Smooth muscle cell (in vitro differentiated cells): ENCODE results near the gene ZNF385D. TPM values are rescaled to one million over a fixed set of nuclear protein-coding genes. Genes with fewer than 3 reads are reported as not detected.

Experiments
- DNase-seq: peaks from one replicate; lab custom pipeline; 2025; ENCODE audit not compliant: unreplicated experiment; lab: John Stamatoyannopoulos, UW
- H2AFZ ChIP-seq: fragments of 200-600 bp; sonication (generic); 2 replicates; pipeline ENCODE4 v1.6.0; 2016; ENCODE audit warnings: antibody characterized with exemption, low read depth, mild to moderate bottlenecking
- H3F3A ChIP-seq: fragments of 200-600 bp; sonication (generic); 2 replicates; pipeline ENCODE4 v1.6.0; 2017; ENCODE audit warnings: antibody characterized with exemption, low read depth
- H3K27ac ChIP-seq: fragments of 200-600 bp; sonication (generic); 2 replicates; pipeline ENCODE4 v1.5.1; 2016; ENCODE audit warnings: low read depth, mild to moderate bottlenecking
- H3K27me3 ChIP-seq: fragments of 200-600 bp; sonication (generic); 2 replicates; pipeline ENCODE4 v1.6.1; 2016; ENCODE audit warnings: low read depth, mild to moderate bottlenecking
- H3K36me3 ChIP-seq: fragments of 200-600 bp; sonication (generic); 2 replicates; pipeline ENCODE4 v1.5.1; 2016; ENCODE audit warnings: low read depth
- H3K4me1 ChIP-seq: fragments of 200-600 bp; sonication (generic); 2 replicates; pipeline ENCODE4 v1.5.1; 2016; ENCODE audit warnings: low read depth
- H3K4me2 ChIP-seq: fragments of 200-600 bp; sonication (generic); 2 replicates; pipeline ENCODE4 v1.6.0; 2016; ENCODE audit warnings: mild to moderate bottlenecking
- H3K4me3 ChIP-seq: fragments of 200-600 bp; sonication (generic); 2 replicates; pipeline ENCODE4 v1.5.1; 2016; ENCODE audit warnings: mild to moderate bottlenecking
- H3K79me2 ChIP-seq: fragments of 200-600 bp; sonication (generic); 2 replicates; pipeline ENCODE4 v1.6.0; 2016; ENCODE audit warnings: low read depth, mild to moderate bottlenecking
- H3K9ac ChIP-seq: fragments of 200-600 bp; sonication (generic); 2 replicates; pipeline ENCODE4 v1.6.0; 2016; ENCODE audit warnings: low read depth
- H3K9me3 ChIP-seq: fragments of 200-600 bp; sonication (generic); replicated peaks from 2 replicates; pipeline ENCODE4 v1.5.1; 2016; ENCODE audit warnings: low read depth
- H4K20me1 ChIP-seq: fragments of 200-600 bp; sonication (generic); 2 replicates; pipeline ENCODE4 v1.6.0; 2016; ENCODE audit warnings: low read depth
- CTCF ChIP-seq: fragments of 200-600 bp; sonication (generic); IDR thresholded peaks from 2 replicates; pipeline ENCODE4 v1.5.1; 2017; ENCODE audit warnings: borderline replicate concordance, mild to moderate bottlenecking, antibody characterized with exemption; ENCODE audit not compliant: insufficient read depth, poor library complexity, severe bottlenecking
- WGBS: methylation state at CpG from one replicate; pipeline ENCODE4 v1.1.7; 2016; ENCODE audit warnings: low lambda C conversion rate; 5-methylcytosine and 5-hydroxymethylcytosine counted together
- polyA plus RNA-seq: library from polyadenylated mRNA; unstranded; fragments of >200 nt; fragmentation: Nextera tagmentation; extraction: Ambion mirVana; gene quantifications from 2 replicates; pipeline ENCODE4 v1.2.1, GENCODE V29; 2016
- total RNA-seq: library from RNA; depleted of rRNA; stranded (reverse); fragments of >200 nt; gene quantifications from 2 replicates; pipeline ENCODE4 v1.2.3, GENCODE V29; 2014

ZNF385D gene
- total and polyA plus RNA-seq, 2 experiments from 2014 or later: 0.13 to 2.4 TPM

DNA sequence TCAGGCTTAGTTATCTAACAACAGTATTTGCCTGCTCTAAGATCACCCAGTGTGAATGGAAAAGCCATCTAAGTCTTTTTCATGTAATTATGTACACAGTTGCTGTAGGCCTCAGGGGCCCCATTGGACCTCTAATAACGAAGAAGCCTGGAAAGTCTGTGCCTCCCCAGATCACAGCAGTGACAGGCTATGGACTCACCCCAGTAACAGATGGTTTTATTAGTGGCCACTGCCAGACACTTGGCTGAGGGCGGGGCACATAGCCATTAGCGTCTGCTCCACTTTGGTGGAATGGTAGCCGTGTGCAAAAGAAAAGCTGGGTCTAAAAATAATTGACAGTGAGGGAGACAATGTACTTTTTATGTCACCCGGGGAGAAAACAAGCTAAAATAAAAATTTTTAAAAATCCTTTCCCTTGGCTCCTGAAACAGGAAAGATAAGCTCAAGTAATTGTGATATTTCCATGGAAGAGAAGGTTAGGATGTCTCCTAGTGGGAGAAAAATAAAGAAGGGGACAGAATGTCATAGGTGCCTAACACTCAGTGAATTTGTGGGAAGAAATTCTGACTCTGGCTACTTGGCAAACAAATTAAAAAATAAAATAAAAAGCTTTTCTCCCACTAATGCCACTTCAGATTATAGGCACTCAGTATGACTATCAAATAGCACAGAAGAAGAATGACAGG, 44.3 kb upstream of the ZNF385D start:
- Histone ChIP-seq H3K27ac (no peak overlapping the region), H3K4me1 (no peaks in the 10 kb centered on the region), H3F3A (no peaks in the 10 kb centered on the region), H3K9me3 (no peaks in the 10 kb centered on the region), H3K4me3 (no peak overlapping the region), H3K9ac (no peak overlapping the region), H4K20me1 (no peaks in the 10 kb centered on the region), H3K27me3 (no peaks in the 10 kb centered on the region), H3K4me2 (no peak overlapping the region), H3K36me3 (no peaks in the 10 kb centered on the region), H3K79me2 (no peaks in the 10 kb centered on the region), H2AFZ (no peak overlapping the region)
- 44% methylated on average over 5 of the region's 5 CpGs for WGBS
- no peak for DNase-seq
- no peak for TF ChIP-seq CTCF

GRCh38 chr3:21794291-21794690, 43.3 kb upstream of the ZNF385D start:
- 88% methylated on average over 2 of the region's 2 CpGs for WGBS
- Histone ChIP-seq H3F3A (no peaks in the 10 kb centered on the region), H3K9me3 (no peaks in the 10 kb centered on the region), H2AFZ (no peak overlapping the region), H3K36me3 (no peaks in the 10 kb centered on the region), H3K27ac (no peak overlapping the region), H4K20me1 (no peaks in the 10 kb centered on the region), H3K27me3 (no peaks in the 10 kb centered on the region), H3K4me1 (no peaks in the 10 kb centered on the region), H3K79me2 (no peaks in the 10 kb centered on the region), H3K4me2 (no peak overlapping the region), H3K4me3 (no peak overlapping the region), H3K9ac (no peak overlapping the region)
- TF ChIP-seq CTCF: no peak
- no peak for DNase-seq

- Histone ChIP-seq H3K27me3 (no peaks in the 10 kb centered on the region), H2AFZ (no peak overlapping the region), H3K4me1 (no peaks in the 10 kb centered on the region), H3K9me3 (no peaks in the 10 kb centered on the region), H3K36me3 (no peaks in the 10 kb centered on the region), H3K79me2 (no peaks in the 10 kb centered on the region), H3F3A (no peaks in the 10 kb centered on the region), H3K4me2 (no peak overlapping the region), H3K27ac (no peak overlapping the region), H3K4me3 (no peak overlapping the region), H4K20me1 (no peaks in the 10 kb centered on the region), H3K9ac (no peak overlapping the region)
- WGBS: 97% methylated on average over 1 of the region's 1 CpG
- TF ChIP-seq CTCF: no peak
- no peak for DNase-seq
Observed at GRCh38 chr3:21792176-21792575, 41.2 kb upstream of the ZNF385D start.

DNA sequence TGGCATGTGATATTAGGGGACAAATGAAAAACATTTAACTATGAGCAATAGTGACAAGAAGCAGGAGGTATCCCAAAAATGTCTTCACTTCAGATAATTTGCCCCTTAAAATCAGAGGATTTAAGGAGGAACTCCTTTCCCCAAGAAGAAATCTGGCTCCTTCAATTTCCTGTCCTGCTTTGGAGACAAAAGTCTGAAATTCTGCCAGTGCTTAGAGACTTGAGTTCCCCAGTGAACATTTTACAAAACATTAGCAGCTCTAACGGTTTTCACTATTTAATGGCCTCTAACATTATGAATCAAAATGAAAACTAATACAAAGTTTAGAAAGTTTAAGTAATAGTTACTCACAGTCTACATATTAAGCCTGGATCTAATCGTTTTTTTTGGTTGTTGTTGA, 40.3 kb upstream of the ZNF385D start:
- Histone ChIP-seq H3K27me3 (no peaks in the 10 kb centered on the region), H3K4me3 (no peak overlapping the region), H2AFZ (no peak overlapping the region), H4K20me1 (no peaks in the 10 kb centered on the region), H3K36me3 (no peaks in the 10 kb centered on the region), H3K9me3 (no peaks in the 10 kb centered on the region), H3K27ac (no peak overlapping the region), H3K9ac (no peak overlapping the region), H3K79me2 (no peaks in the 10 kb centered on the region), H3K4me1 (no peaks in the 10 kb centered on the region), H3F3A (no peaks in the 10 kb centered on the region), H3K4me2 (no peak overlapping the region)
- DNase-seq: no peak
- TF ChIP-seq CTCF: no peak
- WGBS: 81% methylated on average over 2 of the region's 2 CpGs
